Kidney (tissue), 14 donors: Measurements from ENCODE around the gene SEMA3F. TPM values are rescaled to one million over a fixed set of nuclear protein-coding genes. Genes with fewer than 3 reads are reported as not detected.

Source experiments
- DNase-seq, 5 donors: peaks; one replicate each; pipeline ENCODE4 v3.0.0-alpha.2; 2013 to 2020
- FAIRE-seq: peaks from 2 replicates; lab custom pipeline; 2012; peaks lifted over from hg19 to GRCh38; lab: Jason Lieb, UNC
- H3K27ac ChIP-seq, 2 donors: one replicate each; pipeline ENCODE4 v1.7.0; 2013; ENCODE audit warnings: low read depth in 2 of 2, low read length in 2 of 2, inconsistent platforms in 1 of 2
- H3K27me3 ChIP-seq: one replicate; pipeline ENCODE4 v1.7.1; 2013; ENCODE audit warnings: low read length, inconsistent platforms; ENCODE audit not compliant: control insufficient read depth, insufficient read depth
- H3K36me3 ChIP-seq, 3 donors: one replicate each; pipeline versions ENCODE4 v1.7.0 to v1.7.1; 2013; ENCODE audit warnings: low read length in 3 of 3, control low read depth in 1 of 3, inconsistent platforms in 1 of 3; ENCODE audit not compliant: insufficient read depth in 3 of 3, control insufficient read depth in 2 of 3
- H3K4me1 ChIP-seq, 3 donors: one replicate each; pipeline versions ENCODE4 v1.7.0 to v1.7.1; 2013; ENCODE audit warnings: low read length in 3 of 3, inconsistent platforms in 1 of 3, low read depth in 1 of 3; ENCODE audit not compliant: control insufficient read depth in 2 of 3, insufficient read depth in 2 of 3
- H3K4me3 ChIP-seq, 3 donors: one replicate each; pipeline versions ENCODE4 v1.7.0 to v1.8.1; 2013; ENCODE audit warnings: low read length in 3 of 3, control low read depth in 1 of 3, inconsistent platforms in 1 of 3
- H3K9ac ChIP-seq, 3 donors: one replicate each; pipeline versions ENCODE4 v1.7.0 to v1.7.1; 2013; ENCODE audit warnings: low read length in 3 of 3, control low read depth in 1 of 3, inconsistent platforms in 1 of 3
- H3K9me3 ChIP-seq, 3 donors: one replicate each; pipeline versions ENCODE4 v1.7.0 to v1.7.1; 2013; ENCODE audit warnings: low read length in 3 of 3, control low read depth in 1 of 3, inconsistent platforms in 1 of 3; ENCODE audit not compliant: control insufficient read depth in 2 of 3, insufficient read depth in 1 of 3
- intact Hi-C: fragments of 100-400 bp; cut with DNase I; formaldehyde crosslinking; loops from one replicate; pipeline ENCODE4 v1.11.1; 2022
- polyA plus RNA-seq: library from polyadenylated mRNA; stranded (reverse); fragments of 350-450 nt; fragmentation: Illumina TruSeq; extraction: RNeasy Lipid Tissue Mini Kit (QIAGEN cat#74804); gene quantifications from one replicate; pipeline ENCODE4 v1.2.3, GENCODE V29; 2014; ENCODE audit warnings: low read depth, low replicate concordance; ENCODE audit not compliant: insufficient read depth
- total RNA-seq: library from RNA; stranded (reverse); fragmentation: NEBNext Ultra II Directional; extraction: Animal tissue kit (Norgen Biotek cat#: 25700); gene quantifications from one replicate; pipeline ENCODE4 v1.2.1, GENCODE V29; 2021
- TF ChIP-seq, protein P1 (sequence below): IDR thresholded peaks from 3 replicates; pipeline ENCODE4 v1.5.1; 2012; ENCODE audit warnings: mild to moderate bottlenecking, moderate library complexity, borderline replicate concordance; ENCODE audit not compliant: insufficient read depth; ENCODE audit errors: extremely low read depth
- donor health status: control.
- donor health status: control.
- donor health status: control.
- donor health status: control.
- donor health status: control.
- donor health status: DM: yes; HTN: yes; CAD: no.
- donor health status: Normal renal cell carcinoma (clear cell type).

SEMA3F gene
- total and polyA plus RNA-seq, 2 donors from 2014 or later, result 36.7 to 39.9 TPM

DNA sequence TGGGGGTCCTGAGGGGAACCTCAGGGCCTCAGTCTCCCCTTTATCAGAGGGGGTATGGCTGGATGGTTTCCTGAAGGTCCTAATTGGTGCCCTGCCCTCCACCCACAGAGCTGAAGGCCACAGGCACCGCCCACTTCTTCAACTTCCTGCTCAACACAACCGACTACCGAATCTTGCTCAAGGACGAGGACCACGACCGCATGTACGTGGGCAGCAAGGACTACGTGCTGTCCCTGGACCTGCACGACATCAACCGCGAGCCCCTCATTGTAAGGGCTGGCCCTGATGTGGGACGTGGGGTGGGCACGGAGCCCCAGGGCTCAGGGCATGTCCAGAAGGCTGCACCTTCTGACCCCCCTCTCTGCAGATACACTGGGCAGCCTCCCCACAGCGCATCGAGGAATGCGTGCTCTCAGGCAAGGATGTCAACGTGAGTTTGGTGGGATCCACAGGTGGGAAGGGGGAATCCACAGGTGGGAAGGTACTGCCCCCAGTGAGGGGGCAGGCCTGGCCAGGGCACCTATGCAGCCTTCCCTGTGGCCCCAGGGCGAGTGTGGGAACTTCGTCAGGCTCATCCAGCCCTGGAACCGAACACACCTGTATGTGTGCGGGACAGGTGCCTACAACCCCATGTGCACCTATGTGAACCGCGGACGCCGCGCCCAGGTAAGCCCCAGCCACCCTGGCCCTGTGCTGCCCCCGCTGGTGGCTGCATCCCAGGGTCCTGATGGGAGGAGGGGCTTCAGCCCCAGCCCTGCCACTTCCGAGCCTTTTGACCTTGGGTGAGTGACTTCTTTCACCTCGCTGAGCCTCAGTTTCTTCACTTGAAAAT, 18.8 kb downstream of the SEMA3F start:
- Histone ChIP-seq H3K4me1 (peaks cover 0 to 33% (median 6%) of the 10 kb centered on the region in 3 donors), H3K9ac (no peak overlapping the region), H3K4me3 (no peak overlapping the region), H3K36me3 (peaks cover 0 to 4% (median 3%) of the 10 kb centered on the region in 3 donors), H3K27ac (no peak overlapping the region), H3K9me3 (no peaks in the 10 kb centered on the region), H3K27me3 (no peaks in the 10 kb centered on the region)
- intact Hi-C loops, result no loop called here
- DNase-seq (peak in 1 of 5 donors; percentile 69), FAIRE-seq (no peak)
- TF ChIP-seq, protein P1, sequence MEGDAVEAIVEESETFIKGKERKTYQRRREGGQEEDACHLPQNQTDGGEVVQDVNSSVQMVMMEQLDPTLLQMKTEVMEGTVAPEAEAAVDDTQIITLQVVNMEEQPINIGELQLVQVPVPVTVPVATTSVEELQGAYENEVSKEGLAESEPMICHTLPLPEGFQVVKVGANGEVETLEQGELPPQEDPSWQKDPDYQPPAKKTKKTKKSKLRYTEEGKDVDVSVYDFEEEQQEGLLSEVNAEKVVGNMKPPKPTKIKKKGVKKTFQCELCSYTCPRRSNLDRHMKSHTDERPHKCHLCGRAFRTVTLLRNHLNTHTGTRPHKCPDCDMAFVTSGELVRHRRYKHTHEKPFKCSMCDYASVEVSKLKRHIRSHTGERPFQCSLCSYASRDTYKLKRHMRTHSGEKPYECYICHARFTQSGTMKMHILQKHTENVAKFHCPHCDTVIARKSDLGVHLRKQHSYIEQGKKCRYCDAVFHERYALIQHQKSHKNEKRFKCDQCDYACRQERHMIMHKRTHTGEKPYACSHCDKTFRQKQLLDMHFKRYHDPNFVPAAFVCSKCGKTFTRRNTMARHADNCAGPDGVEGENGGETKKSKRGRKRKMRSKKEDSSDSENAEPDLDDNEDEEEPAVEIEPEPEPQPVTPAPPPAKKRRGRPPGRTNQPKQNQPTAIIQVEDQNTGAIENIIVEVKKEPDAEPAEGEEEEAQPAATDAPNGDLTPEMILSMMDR, result no peak

DNA sequence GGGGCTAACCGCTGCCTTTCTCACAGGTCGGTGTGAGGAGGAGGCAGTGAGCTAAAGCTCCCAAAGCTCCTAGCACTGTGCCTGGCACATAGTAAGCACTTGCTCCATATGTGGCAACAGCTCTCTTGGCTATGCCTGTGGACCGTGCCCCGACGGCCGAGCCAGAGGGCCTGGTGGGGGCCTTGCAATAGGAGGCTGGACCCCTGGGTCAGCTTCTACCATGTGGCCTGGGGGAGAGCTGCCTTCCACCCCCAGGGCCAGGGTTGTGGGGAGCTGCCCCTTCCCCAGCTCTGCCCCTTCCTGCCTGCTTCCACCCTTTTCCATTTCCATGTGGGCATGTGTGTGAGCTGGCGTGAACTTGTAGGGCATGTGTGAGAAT, 19.4 kb downstream of the SEMA3F start:
- intact Hi-C loops, result no loop called here
- no peak for DNase-seq
- Histone ChIP-seq H3K27ac (no peak overlapping the region), H3K27me3 (no peaks in the 10 kb centered on the region), H3K9ac (no peak overlapping the region), H3K9me3 (no peaks in the 10 kb centered on the region), H3K4me3 (no peak overlapping the region), H3K4me1 (peaks cover 0 to 28% (median 6%) of the 10 kb centered on the region in 3 donors), H3K36me3 (peaks cover 0 to 4% (median 3%) of the 10 kb centered on the region in 3 donors)
- no peak for FAIRE-seq
- TF ChIP-seq, protein P1, result no peak

GRCh38 chr3:50174947-50175524, 19.9 kb downstream of the SEMA3F start:
- Histone ChIP-seq H3K4me1 (peaks cover 0 to 22% (median 4%) of the 10 kb centered on the region in 3 donors), H3K27ac (no peak overlapping the region), H3K4me3 (no peak overlapping the region), H3K27me3 (no peaks in the 10 kb centered on the region), H3K36me3 (peaks cover 0 to 4% (median 3%) of the 10 kb centered on the region in 3 donors), H3K9me3 (no peaks in the 10 kb centered on the region), H3K9ac (no peak overlapping the region)
- FAIRE-seq, result no peak
- intact Hi-C loops, result no loop called here
- DNase-seq, result peak in 1 of 5 donors; percentile 74
- TF ChIP-seq, protein P1, result no peak
